Kidney (tissue), 14 donors: ENCODE data around the gene XRCC4. TPM values are rescaled to one million over a fixed set of nuclear protein-coding genes. Genes with fewer than 3 reads are reported as not detected.

Experiments used
- DNase-seq, 5 donors: peaks; one replicate each; pipeline ENCODE4 v3.0.0-alpha.2; 2013 to 2020
- FAIRE-seq: peaks from 2 replicates; lab custom pipeline; 2012; peaks lifted over from hg19 to GRCh38; lab: Jason Lieb, UNC
- H3K27ac ChIP-seq, 2 donors: one replicate each; pipeline ENCODE4 v1.7.0; 2013; ENCODE audit warnings: low read depth in 2 of 2, low read length in 2 of 2, inconsistent platforms in 1 of 2
- H3K27me3 ChIP-seq: one replicate; pipeline ENCODE4 v1.7.1; 2013; ENCODE audit warnings: low read length, inconsistent platforms; ENCODE audit not compliant: control insufficient read depth, insufficient read depth
- H3K36me3 ChIP-seq, 3 donors: one replicate each; pipeline versions ENCODE4 v1.7.0 to v1.7.1; 2013; ENCODE audit warnings: low read length in 3 of 3, control low read depth in 1 of 3, inconsistent platforms in 1 of 3; ENCODE audit not compliant: insufficient read depth in 3 of 3, control insufficient read depth in 2 of 3
- H3K4me1 ChIP-seq, 3 donors: one replicate each; pipeline versions ENCODE4 v1.7.0 to v1.7.1; 2013; ENCODE audit warnings: low read length in 3 of 3, inconsistent platforms in 1 of 3, low read depth in 1 of 3; ENCODE audit not compliant: control insufficient read depth in 2 of 3, insufficient read depth in 2 of 3
- H3K4me3 ChIP-seq, 3 donors: one replicate each; pipeline versions ENCODE4 v1.7.0 to v1.8.1; 2013; ENCODE audit warnings: low read length in 3 of 3, control low read depth in 1 of 3, inconsistent platforms in 1 of 3
- H3K9ac ChIP-seq, 3 donors: one replicate each; pipeline versions ENCODE4 v1.7.0 to v1.7.1; 2013; ENCODE audit warnings: low read length in 3 of 3, control low read depth in 1 of 3, inconsistent platforms in 1 of 3
- H3K9me3 ChIP-seq, 3 donors: one replicate each; pipeline versions ENCODE4 v1.7.0 to v1.7.1; 2013; ENCODE audit warnings: low read length in 3 of 3, control low read depth in 1 of 3, inconsistent platforms in 1 of 3; ENCODE audit not compliant: control insufficient read depth in 2 of 3, insufficient read depth in 1 of 3
- intact Hi-C: fragments of 100-400 bp; cut with DNase I; formaldehyde crosslinking; loops from one replicate; pipeline ENCODE4 v1.11.1; 2022
- polyA plus RNA-seq: library from polyadenylated mRNA; stranded (reverse); fragments of 350-450 nt; fragmentation: Illumina TruSeq; extraction: RNeasy Lipid Tissue Mini Kit (QIAGEN cat#74804); gene quantifications from one replicate; pipeline ENCODE4 v1.2.3, GENCODE V29; 2014; ENCODE audit warnings: low read depth, low replicate concordance; ENCODE audit not compliant: insufficient read depth
- total RNA-seq: library from RNA; stranded (reverse); fragmentation: NEBNext Ultra II Directional; extraction: Animal tissue kit (Norgen Biotek cat#: 25700); gene quantifications from one replicate; pipeline ENCODE4 v1.2.1, GENCODE V29; 2021
- TF ChIP-seq, protein P1 (sequence below): IDR thresholded peaks from 3 replicates; pipeline ENCODE4 v1.5.1; 2012; ENCODE audit warnings: mild to moderate bottlenecking, moderate library complexity, borderline replicate concordance; ENCODE audit not compliant: insufficient read depth; ENCODE audit errors: extremely low read depth
- donor health status: control.
- donor health status: control.
- donor health status: control.
- donor health status: control.
- donor health status: control.
- donor health status: DM: yes; HTN: yes; CAD: no.
- donor health status: Normal renal cell carcinoma (clear cell type).

XRCC4 gene
- total and polyA plus RNA-seq, 2 donors from 2014 or later = 8.5 to 9.4 TPM

DNA sequence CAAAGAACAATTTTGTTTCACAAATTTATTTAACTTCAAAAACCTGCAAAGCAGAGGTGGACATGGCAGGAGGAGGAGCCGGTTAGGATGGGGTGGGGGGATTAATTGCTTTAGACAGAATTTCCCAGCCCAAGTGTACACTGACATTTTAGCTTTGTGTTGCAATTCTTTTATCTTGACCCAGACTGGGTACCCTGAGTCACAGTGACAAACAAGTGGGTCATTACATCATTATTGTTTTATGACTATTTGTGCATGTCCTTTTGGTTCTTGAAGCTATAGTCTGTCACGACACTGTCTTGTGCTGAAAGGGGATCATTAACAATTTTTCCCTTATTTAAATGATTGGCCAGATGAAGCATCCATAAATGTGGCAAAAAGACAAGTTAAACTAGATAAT lies 309.7 kb downstream of the XRCC4 start:
- H3K36me3 ChIP-seq = no peaks in the 10 kb centered on the region
- no peak overlapping the region for H3K4me3 ChIP-seq
- intact Hi-C loops = no loop called here
- FAIRE-seq (no peak), DNase-seq (no peak)
- H3K9ac ChIP-seq = no peak overlapping the region
- no peaks in the 10 kb centered on the region for H3K27me3 ChIP-seq
- no peak overlapping the region for H3K27ac ChIP-seq
- TF ChIP-seq, protein P1, sequence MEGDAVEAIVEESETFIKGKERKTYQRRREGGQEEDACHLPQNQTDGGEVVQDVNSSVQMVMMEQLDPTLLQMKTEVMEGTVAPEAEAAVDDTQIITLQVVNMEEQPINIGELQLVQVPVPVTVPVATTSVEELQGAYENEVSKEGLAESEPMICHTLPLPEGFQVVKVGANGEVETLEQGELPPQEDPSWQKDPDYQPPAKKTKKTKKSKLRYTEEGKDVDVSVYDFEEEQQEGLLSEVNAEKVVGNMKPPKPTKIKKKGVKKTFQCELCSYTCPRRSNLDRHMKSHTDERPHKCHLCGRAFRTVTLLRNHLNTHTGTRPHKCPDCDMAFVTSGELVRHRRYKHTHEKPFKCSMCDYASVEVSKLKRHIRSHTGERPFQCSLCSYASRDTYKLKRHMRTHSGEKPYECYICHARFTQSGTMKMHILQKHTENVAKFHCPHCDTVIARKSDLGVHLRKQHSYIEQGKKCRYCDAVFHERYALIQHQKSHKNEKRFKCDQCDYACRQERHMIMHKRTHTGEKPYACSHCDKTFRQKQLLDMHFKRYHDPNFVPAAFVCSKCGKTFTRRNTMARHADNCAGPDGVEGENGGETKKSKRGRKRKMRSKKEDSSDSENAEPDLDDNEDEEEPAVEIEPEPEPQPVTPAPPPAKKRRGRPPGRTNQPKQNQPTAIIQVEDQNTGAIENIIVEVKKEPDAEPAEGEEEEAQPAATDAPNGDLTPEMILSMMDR = no peak
- H3K4me1 ChIP-seq = no peaks in the 10 kb centered on the region
- H3K9me3 ChIP-seq = no peaks in the 10 kb centered on the region

DNA sequence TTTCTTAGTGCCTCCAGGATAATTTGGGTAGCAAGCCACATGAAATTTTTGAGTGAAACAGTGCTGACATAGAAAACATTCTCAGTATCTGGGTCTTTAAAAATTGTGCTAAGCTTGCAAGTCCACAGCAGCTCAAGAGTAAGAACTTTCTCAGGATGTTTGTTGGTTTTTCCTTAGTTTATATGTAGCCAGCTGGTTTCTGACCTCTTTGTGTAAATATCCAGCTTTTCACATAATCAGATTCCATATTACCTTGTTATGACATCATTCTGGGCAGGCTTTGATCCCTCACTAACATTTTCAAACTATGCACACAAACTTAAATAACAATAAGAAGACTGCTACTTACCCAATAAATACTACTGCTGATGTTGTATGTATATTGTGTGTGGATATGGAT lies 311.3 kb downstream of the XRCC4 start:
- DNase-seq (no peak), FAIRE-seq (no peak)
- Histone ChIP-seq H3K9me3 (no peaks in the 10 kb centered on the region), H3K27ac (no peak overlapping the region), H3K27me3 (no peaks in the 10 kb centered on the region), H3K9ac (no peak overlapping the region), H3K4me1 (no peaks in the 10 kb centered on the region), H3K4me3 (no peak overlapping the region), H3K36me3 (no peaks in the 10 kb centered on the region)
- TF ChIP-seq, protein P1 = no peak
- intact Hi-C loops = no loop called here

DNA sequence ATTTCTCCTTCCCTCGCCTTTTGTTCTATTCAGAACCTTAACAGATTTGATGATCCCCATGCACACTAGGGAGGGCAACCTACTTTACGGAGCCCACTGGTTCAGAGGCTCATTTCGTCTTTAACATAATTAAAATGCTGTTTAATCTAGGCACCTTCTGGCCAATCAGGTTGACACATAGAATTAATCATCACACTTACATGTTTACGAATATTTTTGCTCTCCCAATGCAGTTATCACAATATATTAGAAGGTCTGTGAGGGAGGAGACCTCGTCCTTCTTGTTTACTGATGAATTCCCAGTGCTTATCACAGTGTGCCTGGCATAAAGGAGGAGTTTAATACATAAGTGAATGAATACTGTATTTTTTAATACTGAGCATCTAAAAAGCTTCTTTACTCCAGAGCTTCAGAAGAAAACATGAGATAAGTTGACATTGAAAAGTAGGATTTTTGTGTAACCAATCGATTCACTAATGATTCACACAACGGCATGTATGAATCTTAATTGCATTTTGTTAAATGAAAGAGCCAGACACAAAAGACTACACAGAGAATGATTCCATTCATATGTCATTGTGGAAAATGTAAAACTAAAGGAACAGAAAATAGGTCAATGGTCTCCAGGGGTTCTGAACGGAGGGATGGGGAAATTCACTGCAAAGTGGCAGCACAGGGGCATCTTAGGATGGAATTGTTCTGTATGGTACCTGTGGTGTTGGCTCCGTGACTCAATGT lies 315.6 kb downstream of the XRCC4 start:
- DNase-seq (no peak), FAIRE-seq (no peak)
- Histone ChIP-seq H3K36me3 (no peaks in the 10 kb centered on the region), H3K27ac (no peak overlapping the region), H3K4me3 (no peak overlapping the region), H3K9me3 (no peaks in the 10 kb centered on the region), H3K9ac (no peak overlapping the region), H3K4me1 (no peaks in the 10 kb centered on the region), H3K27me3 (no peaks in the 10 kb centered on the region)
- TF ChIP-seq, protein P1 = no peak
- intact Hi-C loops = no loop called here

DNA sequence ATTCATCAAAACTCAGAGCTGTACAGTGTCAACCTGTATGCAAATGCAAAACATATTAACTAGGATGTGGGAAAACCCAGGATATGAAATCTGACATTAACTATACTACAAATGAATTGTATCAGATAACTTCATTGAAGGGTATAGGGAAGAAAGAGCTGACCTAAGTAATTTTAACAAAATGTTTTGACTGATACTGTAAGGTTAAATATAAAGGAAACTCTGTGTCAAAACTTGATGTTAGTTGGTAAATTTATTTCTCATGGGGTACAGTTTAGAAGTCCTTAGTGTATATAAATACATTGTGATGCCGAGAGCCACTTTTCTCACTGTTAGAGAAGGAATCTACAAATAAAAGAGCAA lies 316.1 kb downstream of the XRCC4 start:
- no peak for FAIRE-seq
- no peak overlapping the region for H3K27ac ChIP-seq
- TF ChIP-seq, protein P1 = no peak
- no peaks in the 10 kb centered on the region for H3K9me3 ChIP-seq
- no peak overlapping the region for H3K4me3 ChIP-seq
- no peak overlapping the region for H3K9ac ChIP-seq
- no peaks in the 10 kb centered on the region for H3K4me1 ChIP-seq
- no peaks in the 10 kb centered on the region for H3K36me3 ChIP-seq
- DNase-seq = no peak
- H3K27me3 ChIP-seq = no peaks in the 10 kb centered on the region
- intact Hi-C loops = no loop called here
